Transverse colon (tissue), 4 donors: ENCODE measurements around the gene PES1.

Experiments used
- EP300 ChIP-seq: sonication (generic); formaldehyde crosslinking; IDR thresholded peaks from one replicate; pipeline ENCODE4 v1.6.1; 2017; ENCODE audit warnings: antibody characterized with exemption, low read depth
- POLR2A ChIP-seq: fragments of 450-650 bp; IDR thresholded peaks from one replicate; pipeline ENCODE4 v1.6.1; 2016; ENCODE audit warnings: antibody characterized with exemption, mild to moderate bottlenecking, moderate library complexity
- POLR2AphosphoS5 ChIP-seq, 3 donors: sonication (generic); formaldehyde crosslinking; IDR thresholded peaks; one replicate each; pipeline ENCODE4 v1.6.1; 2016; ENCODE audit warnings: antibody characterized with exemption in 3 of 3
- TF ChIP-seq, protein P1 (sequence below), 5 experiments: fragments of 200-600 bp in 3 of 5; fragments of 450-650 bp in 2 of 5; sonication (generic) in 3 of 5; IDR thresholded peaks; 1 replicate in 2 of 5; 2 replicates in 3 of 5; pipeline ENCODE4 v1.5.1; 2016 to 2017; ENCODE audit warnings: antibody characterized with exemption in 5 of 5, inconsistent platforms in 3 of 5, mild to moderate bottlenecking in 2 of 5, moderate library complexity in 1 of 5

DNA sequence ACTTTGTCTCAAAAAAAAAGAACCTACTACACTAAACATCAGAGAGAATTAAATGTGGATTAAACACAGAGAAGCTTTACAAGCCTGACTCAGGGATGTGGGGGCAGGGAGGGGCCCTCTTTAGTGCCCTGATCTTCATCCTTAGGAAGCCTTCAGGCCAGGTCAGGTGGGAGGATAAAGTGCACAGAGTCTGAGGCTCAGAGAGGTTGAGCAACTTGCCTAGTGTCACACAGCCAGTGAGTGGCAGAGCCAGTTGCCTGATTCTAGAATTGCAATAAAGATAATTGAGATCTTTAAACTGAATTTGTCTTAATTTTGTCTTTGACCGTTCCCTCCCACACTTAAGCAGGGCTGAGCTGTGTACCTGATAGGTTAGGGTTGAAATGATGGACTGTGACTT, 52.3 kb downstream of the PES1 start:
- TF ChIP-seq POLR2AphosphoS5 (IDR thresholded peaks at IDR 0.05), result no peak
- no peak for TF ChIP-seq POLR2A
- TF ChIP-seq, protein P1, sequence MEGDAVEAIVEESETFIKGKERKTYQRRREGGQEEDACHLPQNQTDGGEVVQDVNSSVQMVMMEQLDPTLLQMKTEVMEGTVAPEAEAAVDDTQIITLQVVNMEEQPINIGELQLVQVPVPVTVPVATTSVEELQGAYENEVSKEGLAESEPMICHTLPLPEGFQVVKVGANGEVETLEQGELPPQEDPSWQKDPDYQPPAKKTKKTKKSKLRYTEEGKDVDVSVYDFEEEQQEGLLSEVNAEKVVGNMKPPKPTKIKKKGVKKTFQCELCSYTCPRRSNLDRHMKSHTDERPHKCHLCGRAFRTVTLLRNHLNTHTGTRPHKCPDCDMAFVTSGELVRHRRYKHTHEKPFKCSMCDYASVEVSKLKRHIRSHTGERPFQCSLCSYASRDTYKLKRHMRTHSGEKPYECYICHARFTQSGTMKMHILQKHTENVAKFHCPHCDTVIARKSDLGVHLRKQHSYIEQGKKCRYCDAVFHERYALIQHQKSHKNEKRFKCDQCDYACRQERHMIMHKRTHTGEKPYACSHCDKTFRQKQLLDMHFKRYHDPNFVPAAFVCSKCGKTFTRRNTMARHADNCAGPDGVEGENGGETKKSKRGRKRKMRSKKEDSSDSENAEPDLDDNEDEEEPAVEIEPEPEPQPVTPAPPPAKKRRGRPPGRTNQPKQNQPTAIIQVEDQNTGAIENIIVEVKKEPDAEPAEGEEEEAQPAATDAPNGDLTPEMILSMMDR (IDR thresholded peaks at IDR 0.05), result no peak
- TF ChIP-seq EP300, result no peak
